ENCODE measurements around the gene PHF3.

- TF ChIP-seq CTCF (IDR thresholded peaks at IDR 0.05; ENCODE audit: insufficient read depth, low read depth, low read length) (no peak), EZH2 (IDR thresholded peaks at IDR 0.05; ENCODE audit: insufficient read depth, low read length) (no peak)
These were observed 103.6 kb downstream of the PHF3 start for GRCh38 chr6:63739094-63739687.

All from astrocyte (in vitro differentiated cells and primary cell).